IMR-90 (cell line): Measurements from ENCODE around the gene FAHD1. TPM values are rescaled to one million over a fixed set of nuclear protein-coding genes. Genes with fewer than 3 reads are reported as not detected.
A peak's percentile ranks its signal among the peaks of the same experiment; 100 is the strongest.

Experiments used
- ATAC-seq: fragments of 200-7000 bp; cut with Tn5 transposase; 2 replicates; pipeline ENCODE4 v1.9.1; 2020; ENCODE audit warnings: low read depth, mild to moderate bottlenecking, moderate library complexity
- BruUV-seq: library from RNA; stranded (reverse); fragments of 400-500 nt; replicated peaks from 2 replicates; lab custom pipeline; 2021; lab: Mats Ljungman, UMichigan
- CTCF ChIA-PET: fragments of 300-600 bp; formaldehyde crosslinking; extraction: SDS; loops from one replicate; lab custom pipeline; 2021; ENCODE audit warnings: antibody characterized with exemption; lab: Yijun Ruan, JAX
- POLR2A ChIA-PET: fragments of 300-600 bp; sonication (Branson Sonifier 250); formaldehyde crosslinking; loops from one replicate; lab custom pipeline; 2022; ENCODE audit warnings: antibody characterized with exemption; ENCODE audit not compliant: unreplicated experiment; lab: Charles Lee
- DNase-seq: peaks from one replicate; pipeline ENCODE4 v3.0.0; 2013
- H2AFZ ChIP-seq: replicated peaks from 2 replicates; pipeline ENCODE3; 2013; ENCODE audit warnings: low read length, mild to moderate bottlenecking; ENCODE audit not compliant: poor library complexity
- H2AK5ac ChIP-seq: 2 replicates; pipeline ENCODE4 v1.6.1; 2013; ENCODE audit warnings: low read depth, low read length, inconsistent platforms
- H2AK9ac ChIP-seq: replicated peaks from 2 replicates; pipeline ENCODE3; 2013; ENCODE audit warnings: mild to moderate bottlenecking, low read depth, low read length, moderate library complexity; ENCODE audit not compliant: poor library complexity
- H2BK120ac ChIP-seq: 2 replicates; pipeline ENCODE4 v1.6.1; 2013; ENCODE audit warnings: low read depth, low read length, inconsistent platforms
- H2BK15ac ChIP-seq: 3 replicates; pipeline ENCODE4 v1.6.1; 2013; ENCODE audit warnings: low read depth, low read length, inconsistent platforms
- H2BK20ac ChIP-seq: 2 replicates; pipeline ENCODE4 v1.6.1; 2013; ENCODE audit warnings: low read depth, mild to moderate bottlenecking, inconsistent platforms, low read length, moderate library complexity
- H2BK5ac ChIP-seq: 2 replicates; pipeline ENCODE4 v1.6.1; 2013; ENCODE audit warnings: mild to moderate bottlenecking, low read depth, low read length, inconsistent platforms; ENCODE audit not compliant: poor library complexity, severe bottlenecking
- H3K14ac ChIP-seq: replicated peaks from 2 replicates; pipeline ENCODE4 v1.6.1; 2013; ENCODE audit warnings: low read depth, low read length, inconsistent platforms
- H3K18ac ChIP-seq: 2 replicates; pipeline ENCODE4 v1.6.1; 2013; ENCODE audit warnings: low read depth, low read length, control low read depth
- H3K23ac ChIP-seq: 2 replicates; pipeline ENCODE4 v1.6.1; 2013; ENCODE audit warnings: low read depth, low read length, inconsistent platforms
- H3K27ac ChIP-seq: 2 replicates; pipeline ENCODE4 v1.5.1; 2013; ENCODE audit warnings: mild to moderate bottlenecking, control low read depth, low read length; ENCODE audit not compliant: insufficient read depth
- H3K27me3 ChIP-seq: 2 replicates; pipeline ENCODE4 v1.6.1; 2013; ENCODE audit warnings: low read length; ENCODE audit not compliant: control insufficient read depth, insufficient read depth
- H3K36me3 ChIP-seq: 2 replicates; pipeline ENCODE4 v1.6.1; 2013; ENCODE audit warnings: low read length, mixed read lengths; ENCODE audit not compliant: control insufficient read depth, insufficient read depth
- H3K4ac ChIP-seq: 2 replicates; pipeline ENCODE4 v1.6.1; 2013; ENCODE audit warnings: low read depth, low read length, inconsistent platforms
- H3K4me1 ChIP-seq: 2 replicates; pipeline ENCODE4 v1.6.1; 2013; ENCODE audit warnings: low read length, mixed read lengths; ENCODE audit not compliant: control insufficient read depth, insufficient read depth
- H3K4me2 ChIP-seq: 2 replicates; pipeline ENCODE4 v1.6.1; 2013; ENCODE audit warnings: low read depth, mild to moderate bottlenecking, control low read depth, low read length, moderate library complexity
- H3K4me3 ChIP-seq: 2 replicates; pipeline ENCODE4 v1.5.1; 2013; ENCODE audit warnings: low read depth, mild to moderate bottlenecking, control low read depth, low read length, moderate library complexity; ENCODE audit not compliant: insufficient read depth
- H3K56ac ChIP-seq: 2 replicates; pipeline ENCODE4 v1.6.1; 2013; ENCODE audit warnings: low read length, inconsistent platforms; ENCODE audit not compliant: insufficient read depth; ENCODE audit errors: extremely low read depth
- H3K79me1 ChIP-seq, 2 experiments: 2 replicates each; pipeline ENCODE4 v1.6.1; 2013; ENCODE audit warnings: low read length in 2 of 2, inconsistent platforms in 1 of 2, low read depth in 1 of 2
- H3K9ac ChIP-seq: 2 replicates; pipeline ENCODE4 v1.6.1; 2013; ENCODE audit warnings: low read depth, low read length, control low read depth
- H3K9me1 ChIP-seq: 2 replicates; pipeline ENCODE4 v1.6.1; 2013; ENCODE audit warnings: low read length, inconsistent platforms; ENCODE audit not compliant: insufficient read depth
- H3K9me3 ChIP-seq: 2 replicates; pipeline ENCODE4 v1.6.1; 2013; ENCODE audit warnings: low read length; ENCODE audit not compliant: control insufficient read depth, insufficient read depth
- H4K20me1 ChIP-seq: 2 replicates; pipeline ENCODE4 v1.6.1; 2013; ENCODE audit warnings: low read length, inconsistent platforms; ENCODE audit not compliant: insufficient read depth
- H4K5ac ChIP-seq: 2 replicates; pipeline ENCODE4 v1.6.1; 2013; ENCODE audit warnings: mild to moderate bottlenecking, low read depth, low read length, control low read depth
- H4K8ac ChIP-seq, 2 experiments: 2 replicates each; pipeline ENCODE4 v1.6.1; 2013; ENCODE audit warnings: low read depth in 2 of 2, low read length in 2 of 2, control low read depth in 1 of 2, inconsistent platforms in 1 of 2
- H4K91ac ChIP-seq: 2 replicates; pipeline ENCODE4 v1.6.1; 2013; ENCODE audit warnings: low read depth, low read length, inconsistent platforms; ENCODE audit not compliant: insufficient read depth
- BHLHE40 ChIP-seq: fragments of 150-350 bp; IDR thresholded peaks from 2 replicates; pipeline ENCODE4 v1.6.1; 2016; ENCODE audit warnings: mild to moderate bottlenecking, low read depth, low read length
- CEBPB ChIP-seq: IDR thresholded peaks from 2 replicates; pipeline ENCODE4 v1.6.1; 2012; ENCODE audit warnings: low read depth, low read length, improper control_type of control experiment
- CHD1 ChIP-seq: IDR thresholded peaks from 2 replicates; pipeline ENCODE4 v1.6.1; 2012; ENCODE audit warnings: low read depth, low read length, improper control_type of control experiment
- FOS ChIP-seq: fragments of 150-350 bp; IDR thresholded peaks from 2 replicates; pipeline ENCODE4 v1.6.1; 2016; ENCODE audit warnings: low read depth, low read length
- MAZ ChIP-seq: IDR thresholded peaks from 2 replicates; pipeline ENCODE4 v1.6.1; 2012; ENCODE audit warnings: low read depth, mild to moderate bottlenecking, low read length, improper control_type of control experiment, moderate library complexity, borderline replicate concordance
- MXI1 ChIP-seq: IDR thresholded peaks from 2 replicates; pipeline ENCODE4 v1.6.1; 2012; ENCODE audit warnings: low read depth, mild to moderate bottlenecking, low read length, moderate library complexity, borderline replicate concordance
- NFE2L2 ChIP-seq: fragments of 150-350 bp; IDR thresholded peaks from 2 replicates; pipeline ENCODE4 v1.6.1; 2016; ENCODE audit warnings: low read depth, mild to moderate bottlenecking, low read length
- POLR2A ChIP-seq: IDR thresholded peaks from 2 replicates; pipeline ENCODE4 v1.6.1; 2012; ENCODE audit warnings: mild to moderate bottlenecking, low read depth, low read length
- RFX5 ChIP-seq: IDR thresholded peaks from 2 replicates; pipeline ENCODE4 v1.8.0; 2012; ENCODE audit warnings: low read depth, mild to moderate bottlenecking, low read length, moderate library complexity
- SMC3 ChIP-seq: fragments of 150-350 bp; IDR thresholded peaks from 2 replicates; pipeline ENCODE4 v1.6.1; 2016; ENCODE audit warnings: low read depth, mild to moderate bottlenecking, antibody characterized with exemption, low read length, moderate library complexity
- WGBS, 2 experiments: methylation state at CpG; one replicate each; pipeline versions ENCODE4 v1.1.5 to v1.1.7; 2013; ENCODE audit warnings: missing lambda C conversion rate in 2 of 2; ENCODE audit not compliant: insufficient read length in 1 of 2; ENCODE audit errors: extremely low coverage in 2 of 2; 5-methylcytosine and 5-hydroxymethylcytosine counted together
- dilution Hi-C: fragments of 300-500 bp; cut with HindIII; formaldehyde crosslinking; loops from one replicate; pipeline ENCODE4 v1.14.3; 2018; ENCODE audit warnings: low sequenced_read_pairs; ENCODE audit not compliant: unreplicated experiment
- in situ Hi-C: fragments of 300-500 bp; cut with MboI; formaldehyde crosslinking; loops from 3 replicates; pipeline ENCODE4 v1.14.3; 2019; ENCODE audit warnings: low sequenced_read_pairs, inconsistent platforms, mixed read lengths
- intact Hi-C: fragments of 100-400 bp; cut with micrococcal nuclease; formaldehyde crosslinking; loops from 2 replicates; pipeline ENCODE4 v1.10.0; 2022
- polyA plus RNA-seq, 3 experiments: library from polyadenylated mRNA; depleted of rRNA; stranded (reverse); fragments of >200 nt; gene quantifications; 2 replicates each; pipeline ENCODE4 v1.2.3, GENCODE V29; 2012; ENCODE audit warnings: low replicate concordance in 1 of 3
- total RNA-seq: library from RNA; depleted of rRNA; stranded (reverse); fragments of >200 nt; gene quantifications from 2 replicates; pipeline ENCODE4 v1.2.3, GENCODE V29; 2012
- TF ChIP-seq, protein P1 (sequence below): conservative IDR thresholded peaks from 2 replicates; pipeline ENCODE4 v1.5.1; 2012; ENCODE audit warnings: mild to moderate bottlenecking, low read depth, low read length, improper control_type of control experiment

The FAHD1 gene
- total and polyA plus RNA-seq, 2 of the 4 experiments (the other 2 are of a cell fraction), result 65.3 to 85.9 TPM

DNA sequence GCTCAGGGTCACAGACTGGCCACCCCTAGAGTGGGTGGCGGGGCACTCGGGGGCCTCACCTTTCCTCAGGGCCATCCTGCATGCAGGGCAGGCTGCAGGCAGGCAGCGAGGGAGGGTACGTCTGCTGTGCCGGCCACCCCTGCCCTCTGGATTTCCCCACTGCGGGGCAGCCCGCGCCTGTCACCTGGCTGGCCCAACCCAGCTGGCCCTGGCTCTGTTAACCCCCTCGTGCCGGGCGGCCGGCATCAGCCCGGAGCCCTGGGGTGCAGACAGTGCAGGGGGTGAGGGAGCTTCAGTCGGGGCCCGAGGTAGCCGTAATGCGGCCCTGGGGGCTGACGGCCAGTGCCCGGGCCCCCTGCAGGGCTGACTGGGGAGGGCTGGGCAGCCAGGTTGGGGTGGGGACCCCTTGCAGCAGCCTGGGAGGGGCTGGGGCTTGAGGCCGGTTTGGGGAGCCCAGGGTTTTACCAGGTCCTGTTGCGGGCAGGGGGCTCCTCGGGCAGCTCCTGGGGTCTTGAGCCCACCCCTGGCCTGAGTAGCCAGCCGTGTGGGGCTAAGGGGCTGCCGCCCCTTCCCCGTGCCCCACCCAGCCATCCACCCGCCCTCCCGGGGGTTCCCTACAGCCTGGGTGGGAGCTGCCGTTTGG lies 33.3 kb upstream of the FAHD1 start, which contains the start of gene IGFALS:
Gene IGFALS, minus strand, starts transcription at position 128 of the 643 bp plus-strand sequence. Its CDS starts 53 bp downstream, at position 75.
- no peak within 1 kb of the TSS for H4K91ac ChIP-seq
- H3K79me1 ChIP-seq, result no peaks in the 10 kb centered on the region
- H3K36me3 ChIP-seq, result peaks cover 20% of the 10 kb centered on the region
- peak within 1 kb of the TSS; percentile 28 for H2AK9ac ChIP-seq
- no peak for TF ChIP-seq CHD1
- TF ChIP-seq RFX5, result no peak
- no peak for TF ChIP-seq CEBPB
- TF ChIP-seq MXI1, result no peak
- TF ChIP-seq MAZ, result no peak
- no peak for TF ChIP-seq NFE2L2
- TF ChIP-seq FOS, result no peak
- TF ChIP-seq POLR2A, result no peak
- TF ChIP-seq BHLHE40, result no peak
- TF ChIP-seq SMC3, result no peak
- TF ChIP-seq, protein P1, sequence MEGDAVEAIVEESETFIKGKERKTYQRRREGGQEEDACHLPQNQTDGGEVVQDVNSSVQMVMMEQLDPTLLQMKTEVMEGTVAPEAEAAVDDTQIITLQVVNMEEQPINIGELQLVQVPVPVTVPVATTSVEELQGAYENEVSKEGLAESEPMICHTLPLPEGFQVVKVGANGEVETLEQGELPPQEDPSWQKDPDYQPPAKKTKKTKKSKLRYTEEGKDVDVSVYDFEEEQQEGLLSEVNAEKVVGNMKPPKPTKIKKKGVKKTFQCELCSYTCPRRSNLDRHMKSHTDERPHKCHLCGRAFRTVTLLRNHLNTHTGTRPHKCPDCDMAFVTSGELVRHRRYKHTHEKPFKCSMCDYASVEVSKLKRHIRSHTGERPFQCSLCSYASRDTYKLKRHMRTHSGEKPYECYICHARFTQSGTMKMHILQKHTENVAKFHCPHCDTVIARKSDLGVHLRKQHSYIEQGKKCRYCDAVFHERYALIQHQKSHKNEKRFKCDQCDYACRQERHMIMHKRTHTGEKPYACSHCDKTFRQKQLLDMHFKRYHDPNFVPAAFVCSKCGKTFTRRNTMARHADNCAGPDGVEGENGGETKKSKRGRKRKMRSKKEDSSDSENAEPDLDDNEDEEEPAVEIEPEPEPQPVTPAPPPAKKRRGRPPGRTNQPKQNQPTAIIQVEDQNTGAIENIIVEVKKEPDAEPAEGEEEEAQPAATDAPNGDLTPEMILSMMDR, result no peak
- H2BK120ac ChIP-seq, result no peak within 1 kb of the TSS
- no peak within 1 kb of the TSS for H3K14ac ChIP-seq
- peaks cover 5% of the 10 kb centered on the region; the same call in 1 of the 2 replicates for H3K9me3 ChIP-seq
- ChIA-PET CTCF (no interaction called here), POLR2A (no interaction called here)
- H2AK5ac ChIP-seq, result no peak within 1 kb of the TSS
- H4K20me1 ChIP-seq, result no peaks in the 10 kb centered on the region; the same call in 1 of the 2 replicates
- H2AFZ ChIP-seq, result no peak within 1 kb of the TSS
- no peak within 1 kb of the TSS for H3K23ac ChIP-seq
- H3K9ac ChIP-seq, result no peak within 1 kb of the TSS
- H3K4me2 ChIP-seq, result no peak within 1 kb of the TSS
- 0 out of 2 replicates have a peak, but pooled peaks cover 2% of the 10 kb centered on the region for H3K9me1 ChIP-seq
- H2BK15ac ChIP-seq, result no peak within 1 kb of the TSS
- H3K27ac ChIP-seq, result no peak within 1 kb of the TSS
- H4K5ac ChIP-seq, result no peak within 1 kb of the TSS
- H3K18ac ChIP-seq, result no peak within 1 kb of the TSS
- in situ Hi-C loops (no loop called here), dilution Hi-C loops (no loop called here), intact Hi-C loops (no loop called here)
- no peaks in the 10 kb centered on the region for H3K4me1 ChIP-seq
- WGBS, 2 experiments, result 74% methylated on average over 16 of the region's 28 CpGs; no CpG with 5 or more reads in 1 of the 2 experiments
- no peak for DNase-seq
- H3K27me3 ChIP-seq, result no peaks in the 10 kb centered on the region
- no peak within 1 kb of the TSS for H3K4ac ChIP-seq
- BruUV-seq, result no TSS peak
- no peak within 1 kb of the TSS for H3K4me3 ChIP-seq
- H2BK5ac ChIP-seq, result no peak within 1 kb of the TSS
- no peak within 1 kb of the TSS for H2BK20ac ChIP-seq
- H4K8ac ChIP-seq, result no peak within 1 kb of the TSS
- H3K56ac ChIP-seq, result no peak within 1 kb of the TSS
- no peak for ATAC-seq
